ELR (cell line): ENCODE results near the gene SQSTM1.

Source experiments
- DNase-seq: peaks from one replicate; pipeline ENCODE4 v3.0.0-alpha.2; 2015; ENCODE audit warnings: low read depth

SQSTM1 gene

GRCh38 chr5:179795049-179795862 lies 25.4 kb upstream of the SQSTM1 start:
- DNase-seq = peak; percentile 14

GRCh38 chr5:179795863-179796833 lies 24.6 kb upstream of the SQSTM1 start:
- DNase-seq = peak; percentile 86

GRCh38 chr5:179796877-179797608 lies 23.7 kb upstream of the SQSTM1 start:
- DNase-seq = no peak

- no peak for DNase-seq
These were observed 23.0 kb upstream of the SQSTM1 start for GRCh38 chr5:179797741-179798140.

GRCh38 chr5:179798144-179798770 lies 22.4 kb upstream of the SQSTM1 start:
- DNase-seq = no peak

- no peak for DNase-seq
These were observed 21.7 kb upstream of the SQSTM1 start for GRCh38 chr5:179798771-179799643.

- no peak for DNase-seq
These were observed 21.1 kb upstream of the SQSTM1 start for GRCh38 chr5:179799644-179799973.

GRCh38 chr5:179800071-179800695 lies 20.5 kb upstream of the SQSTM1 start:
- DNase-seq = no peak

GRCh38 chr5:179800696-179801201 lies 20.0 kb upstream of the SQSTM1 start:
- no peak for DNase-seq

GRCh38 chr5:179801304-179802206 lies 19.1 kb upstream of the SQSTM1 start:
- DNase-seq = peak; percentile 21

GRCh38 chr5:179802207-179802883 lies 18.4 kb upstream of the SQSTM1 start:
- DNase-seq = peak; percentile 14

GRCh38 chr5:179802950-179803562 lies 17.6 kb upstream of the SQSTM1 start:
- no peak for DNase-seq

- DNase-seq = peak; percentile 63
These were observed 16.8 kb upstream of the SQSTM1 start for GRCh38 chr5:179803651-179804554.

GRCh38 chr5:179804555-179804947 lies 16.2 kb upstream of the SQSTM1 start:
- no peak for DNase-seq

- DNase-seq = no peak
These were observed 15.6 kb upstream of the SQSTM1 start for GRCh38 chr5:179805070-179805528.

- DNase-seq = peak; percentile 67
These were observed 15.0 kb upstream of the SQSTM1 start for GRCh38 chr5:179805529-179806249.
